GM23338 (cell line): ENCODE measurements around the gene OR1I1.

Source experiments
- CTCF ChIP-seq, 2 experiments: fragments of 200-600 bp in 1 of 2; sonication (generic) in 1 of 2; conservative IDR thresholded peaks; 2 replicates each; pipeline versions ENCODE4 v1.5.1 to v1.6.1; 2016 to 2017; ENCODE audit warnings: antibody characterized with exemption in 2 of 2, low read depth in 2 of 2, mild to moderate bottlenecking in 2 of 2, moderate library complexity in 1 of 2
- ETS1 ChIP-seq: IDR thresholded peaks from 2 replicates; pipeline ENCODE4 v1.6.1; 2016; ENCODE audit warnings: antibody characterized with exemption
- EZH2 ChIP-seq: fragments of 200-600 bp; sonication (generic); IDR thresholded peaks from one replicate; pipeline ENCODE4 v1.8.0; 2017; ENCODE audit warnings: antibody characterized with exemption, mild to moderate bottlenecking, low read depth; ENCODE audit not compliant: unreplicated experiment
- EZH2phosphoT487 ChIP-seq: fragments of 200-600 bp; sonication (generic); IDR thresholded peaks from one replicate; pipeline ENCODE4 v1.8.1; 2018; ENCODE audit warnings: antibody characterized with exemption; ENCODE audit not compliant: unreplicated experiment
- JUNB ChIP-seq: IDR thresholded peaks from one replicate; pipeline ENCODE4 v1.6.1; 2016; ENCODE audit warnings: antibody characterized with exemption; ENCODE audit not compliant: unreplicated experiment
- NANOG ChIP-seq: IDR thresholded peaks from 2 replicates; pipeline ENCODE4 v1.6.1; 2016; ENCODE audit warnings: antibody characterized with exemption, borderline replicate concordance
- POLR2AphosphoS5 ChIP-seq: IDR thresholded peaks from 2 replicates; pipeline ENCODE4 v1.6.1; 2016; ENCODE audit warnings: antibody characterized with exemption, low read depth
- REST ChIP-seq: IDR thresholded peaks from one replicate; pipeline ENCODE4 v1.6.1; 2018; ENCODE audit warnings: antibody characterized with exemption; ENCODE audit not compliant: unreplicated experiment
- STAT1 ChIP-seq: IDR thresholded peaks from one replicate; pipeline ENCODE4 v1.6.1; 2016; ENCODE audit warnings: antibody characterized with exemption; ENCODE audit not compliant: unreplicated experiment
- ZNF114 ChIP-seq: fragments of 250-450 bp; sonication (Bioruptor Pico); IDR thresholded peaks from 2 replicates; pipeline ENCODE4 v1.5.0; 2020; ENCODE audit warnings: mild to moderate bottlenecking, moderate library complexity
- ZNF331 ChIP-seq: fragments of 250-450 bp; sonication (Bioruptor Pico); IDR thresholded peaks from 2 replicates; pipeline ENCODE4 v1.5.0; 2020; ENCODE audit warnings: low read depth, mild to moderate bottlenecking, moderate library complexity

GRCh38 chr19:15104411-15104810 lies 22.4 kb downstream of the OR1I1 start:
- TF ChIP-seq EZH2 (no peak), REST (no peak), EZH2phosphoT487 (no peak), CTCF (conservative IDR thresholded peaks at IDR 0.05; ENCODE audit: low read depth in 2 of 2) (no peak), POLR2AphosphoS5 (no peak), ETS1 (no peak), ZNF114 (CRISPR knock-in tag) (no peak), JUNB (no peak), STAT1 (no peak), NANOG (no peak), ZNF331 (CRISPR knock-in tag) (no peak)
